Activated CD4-positive, alpha-beta T cell treated with anti-CD3 and anti-CD28 coated beads for 36 hours (primary cell): Measurements from ENCODE around the gene ZBTB40. TPM values are rescaled to one million over a fixed set of nuclear protein-coding genes. Genes with fewer than 3 reads are reported as not detected.

Experiments
- ATAC-seq: fragments of 200-7000 bp; cut with Tn5 transposase; one replicate; pipeline ENCODE4 v1.10.0; 2021; ENCODE audit warnings: mild to moderate bottlenecking, moderate library complexity
- CTCF ChIA-PET: fragments of 350-600 bp; sonication (Branson Sonifier 250); formaldehyde crosslinking; loops from one replicate; lab custom pipeline; 2021; ENCODE audit warnings: antibody characterized with exemption; lab: Charles Lee
- POLR2A ChIA-PET: fragments of 350-600 bp; sonication (Branson Sonifier 250); formaldehyde crosslinking; loops from one replicate; lab custom pipeline; 2021; ENCODE audit warnings: antibody characterized with exemption, inconsistent platforms; lab: Charles Lee
- DNase-seq: peaks from one replicate; pipeline ENCODE4 v3.0.0-alpha.2; 2020
- H3K27ac Mint-ChIP-seq: one replicate; pipeline ENCODE4 v1.8.0; 2021; ENCODE audit warnings: mixed read lengths
- H3K27me3 Mint-ChIP-seq: one replicate; pipeline ENCODE4 v1.8.0; 2021; ENCODE audit warnings: mixed read lengths
- H3K36me3 Mint-ChIP-seq: one replicate; pipeline ENCODE4 v1.8.0; 2021; ENCODE audit warnings: low read depth, mixed read lengths
- H3K4me1 Mint-ChIP-seq: one replicate; pipeline ENCODE4 v1.8.0; 2021; ENCODE audit warnings: mixed read lengths
- H3K4me3 Mint-ChIP-seq: one replicate; pipeline ENCODE4 v1.8.0; 2021; ENCODE audit warnings: mild to moderate bottlenecking, moderate library complexity, mixed read lengths
- H3K9me3 Mint-ChIP-seq: one replicate; pipeline ENCODE4 v1.8.0; 2021; ENCODE audit warnings: low read depth, mixed read lengths
- intact Hi-C, 2 experiments: fragments of 100-400 bp; cut with DNase I in 1 of 2; cut with micrococcal nuclease in 1 of 2; formaldehyde crosslinking; loops; one replicate each; pipeline versions ENCODE4 v1.14.2 to v1.15.1; 2022 to 2024; cut with DNase I, micrococcal nuclease
- total RNA-seq, 2 experiments: library from RNA; stranded (reverse); gene quantifications; one replicate each; pipeline ENCODE4 v1.2.3, GENCODE V29; 2021

ZBTB40 gene
- total RNA-seq, 2 experiments from 2014 or later, result 12.7 to 13.5 TPM

DNA sequence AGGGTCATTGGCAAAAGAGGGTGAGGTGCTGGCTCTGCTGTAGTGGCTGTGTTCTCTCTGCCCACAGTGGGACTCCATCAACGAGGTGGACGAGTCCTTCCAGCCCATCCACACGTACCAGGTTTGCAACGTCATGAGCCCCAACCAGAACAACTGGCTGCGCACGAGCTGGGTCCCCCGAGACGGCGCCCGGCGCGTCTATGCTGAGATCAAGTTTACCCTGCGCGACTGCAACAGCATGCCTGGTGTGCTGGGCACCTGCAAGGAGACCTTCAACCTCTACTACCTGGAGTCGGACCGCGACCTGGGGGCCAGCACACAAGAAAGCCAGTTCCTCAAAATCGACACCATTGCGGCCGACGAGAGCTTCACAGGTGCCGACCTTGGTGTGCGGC lies 124.5 kb downstream of the ZBTB40 start:
- Mint-ChIP-seq H3K27ac (no peak overlapping the region), H3K4me1 (no peaks in the 10 kb centered on the region), H3K4me3 (no peak overlapping the region), H3K27me3 (peaks cover 3% of the 10 kb centered on the region), H3K9me3 (peaks cover 19% of the 10 kb centered on the region), H3K36me3 (no peaks in the 10 kb centered on the region)
- intact Hi-C loops, result no loop called here
- no peak for DNase-seq
- ChIA-PET CTCF (interaction anchor here (0.6 kb wide), 1 partner anchor 17 kb away, joined by 3 read pairs; no protein-coding TSS in a partner anchor), POLR2A (no interaction called here)
- no peak for ATAC-seq

DNA sequence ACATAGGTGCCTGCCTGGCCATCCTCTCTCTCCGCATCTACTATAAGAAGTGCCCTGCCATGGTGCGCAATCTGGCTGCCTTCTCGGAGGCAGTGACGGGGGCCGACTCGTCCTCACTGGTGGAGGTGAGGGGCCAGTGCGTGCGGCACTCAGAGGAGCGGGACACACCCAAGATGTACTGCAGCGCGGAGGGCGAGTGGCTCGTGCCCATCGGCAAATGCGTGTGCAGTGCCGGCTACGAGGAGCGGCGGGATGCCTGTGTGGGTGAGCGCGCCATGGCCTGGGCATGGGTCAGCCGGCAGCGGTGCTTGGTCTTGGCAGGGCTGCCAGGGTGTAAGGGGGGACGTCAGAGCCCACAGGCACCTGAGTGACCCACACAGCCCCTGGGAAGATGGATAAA lies 125.0 kb downstream of the ZBTB40 start:
- POLR2A ChIA-PET, result no interaction called here
- DNase-seq, result no peak
- peaks cover 19% of the 10 kb centered on the region for H3K9me3 Mint-ChIP-seq
- H3K4me1 Mint-ChIP-seq, result no peaks in the 10 kb centered on the region
- ATAC-seq, result no peak
- CTCF ChIA-PET, result no interaction called here
- no peaks in the 10 kb centered on the region for H3K36me3 Mint-ChIP-seq
- H3K27ac Mint-ChIP-seq, result no peak overlapping the region
- H3K4me3 Mint-ChIP-seq, result no peak overlapping the region
- intact Hi-C loops, result no loop called here
- H3K27me3 Mint-ChIP-seq, result peaks cover 3% of the 10 kb centered on the region

DNA sequence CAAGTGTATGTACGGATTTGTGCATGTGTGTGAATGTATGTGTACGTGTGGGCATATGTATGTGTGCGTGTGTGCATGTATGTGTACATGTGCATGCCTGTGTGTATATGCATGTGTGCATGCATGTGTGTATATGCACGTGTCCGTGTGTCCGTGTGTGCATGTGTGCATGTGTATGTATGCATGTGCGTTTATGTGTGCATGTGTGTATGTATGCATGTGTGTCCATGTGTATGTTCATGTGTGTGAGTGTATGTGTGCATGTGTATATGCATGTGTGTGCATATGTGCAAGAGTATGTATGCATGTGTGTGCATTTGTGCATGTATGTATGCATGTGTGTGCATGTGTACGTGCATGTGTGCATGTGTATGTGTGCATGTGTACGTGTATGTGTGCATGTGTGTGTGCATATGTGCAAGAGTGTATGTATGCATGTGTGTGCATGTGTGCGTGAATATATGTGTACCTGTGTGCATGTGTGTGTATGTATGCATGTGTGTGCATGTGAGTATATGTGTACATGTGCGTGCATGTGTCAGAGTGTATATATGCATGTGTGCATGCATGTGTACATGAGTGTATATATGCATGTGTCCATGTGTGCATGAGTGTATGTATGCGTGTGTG lies 127.2 kb downstream of the ZBTB40 start:
- intact Hi-C loops, result no loop called here
- Mint-ChIP-seq H3K27ac (no peak overlapping the region), H3K4me1 (no peaks in the 10 kb centered on the region), H3K27me3 (no peaks in the 10 kb centered on the region), H3K9me3 (peaks cover 19% of the 10 kb centered on the region), H3K36me3 (no peaks in the 10 kb centered on the region), H3K4me3 (no peak overlapping the region)
- ChIA-PET CTCF (no interaction called here), POLR2A (no interaction called here)
- no peak for ATAC-seq
- DNase-seq, result no peak

DNA sequence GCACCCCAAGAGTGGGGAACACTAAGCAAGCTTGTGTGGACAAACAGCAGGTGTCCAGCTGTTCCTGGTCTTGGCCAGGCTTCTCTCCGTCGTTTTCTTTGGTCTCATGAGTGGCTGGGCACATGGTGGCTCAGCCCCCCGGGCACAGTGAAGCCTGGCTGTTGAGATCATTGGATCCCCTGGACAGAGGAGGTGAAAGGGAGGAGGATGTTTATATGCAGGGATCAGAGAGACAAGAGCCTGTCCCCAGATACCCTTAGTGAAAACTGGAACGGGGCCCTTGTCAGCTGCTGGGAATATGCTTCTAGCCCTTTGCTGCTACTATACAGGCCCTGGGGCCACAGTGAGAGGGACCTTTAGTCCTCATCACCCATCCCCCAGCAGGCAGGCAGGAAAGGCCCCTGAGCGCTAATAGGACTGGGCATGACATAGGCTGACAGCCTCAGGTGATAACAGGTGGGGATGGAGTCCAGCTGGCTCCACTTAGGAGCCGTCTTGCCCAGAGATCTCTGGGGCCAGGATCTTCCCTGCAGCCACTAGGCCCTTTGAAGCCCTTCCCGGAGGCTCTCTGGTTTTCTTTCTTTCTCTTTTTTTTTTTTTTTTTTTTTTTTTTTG lies 128.0 kb downstream of the ZBTB40 start:
- POLR2A ChIA-PET, result no interaction called here
- Mint-ChIP-seq H3K27ac (no peak overlapping the region), H3K4me3 (no peak overlapping the region), H3K4me1 (no peaks in the 10 kb centered on the region), H3K9me3 (peaks cover 19% of the 10 kb centered on the region), H3K36me3 (no peaks in the 10 kb centered on the region), H3K27me3 (no peaks in the 10 kb centered on the region)
- DNase-seq (no peak), ATAC-seq (no peak)
- intact Hi-C loops, result no loop called here
- CTCF ChIA-PET, result no interaction called here

Other genes with a start within 250 kb of the ZBTB40 start
- gene EPHA8, start 111.6 kb downstream of the ZBTB40 start, total RNA-seq, result not detected
- gene C1QA, start 184.8 kb downstream of the ZBTB40 start, total RNA-seq, result not detected
- gene C1QC, start 191.8 kb downstream of the ZBTB40 start, total RNA-seq, result not detected
- gene C1QB, start 201.4 kb downstream of the ZBTB40 start, total RNA-seq, result not detected